WI38 (cell line): ENCODE data around the gene PRPH2.

Experiments
- H3K4me3 ChIP-seq: 2 replicates; pipeline ENCODE4 v1.5.1; 2011; ENCODE audit warnings: low read depth, mild to moderate bottlenecking, control low read depth, low read length
- TF ChIP-seq, protein P1 (sequence below): IDR thresholded peaks from 2 replicates; pipeline ENCODE4 v1.5.1; 2012; ENCODE audit warnings: low read depth, mild to moderate bottlenecking, control low read depth, low read length

PRPH2 gene

DNA sequence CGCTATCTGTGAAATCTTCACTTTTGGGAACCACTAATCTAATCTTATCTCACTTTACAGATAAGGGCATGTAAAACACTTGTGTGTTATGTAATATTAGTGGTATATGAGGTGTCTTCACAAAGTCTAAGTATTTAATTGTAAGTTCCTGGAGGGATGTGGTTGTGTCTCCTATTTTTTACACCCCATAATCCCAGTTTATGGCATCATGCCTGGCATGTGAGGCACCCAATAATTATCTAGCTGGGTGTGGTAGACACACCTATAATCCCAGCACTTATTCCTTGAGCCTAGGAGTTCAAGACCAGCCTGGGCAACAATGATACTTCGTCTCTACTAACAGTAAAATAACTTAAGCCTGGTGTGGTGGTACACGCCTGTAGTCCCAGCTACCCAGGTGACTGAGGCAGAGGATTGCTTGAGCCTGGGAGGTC lies 40.0 kb upstream of the PRPH2 start:
- TF ChIP-seq, protein P1, sequence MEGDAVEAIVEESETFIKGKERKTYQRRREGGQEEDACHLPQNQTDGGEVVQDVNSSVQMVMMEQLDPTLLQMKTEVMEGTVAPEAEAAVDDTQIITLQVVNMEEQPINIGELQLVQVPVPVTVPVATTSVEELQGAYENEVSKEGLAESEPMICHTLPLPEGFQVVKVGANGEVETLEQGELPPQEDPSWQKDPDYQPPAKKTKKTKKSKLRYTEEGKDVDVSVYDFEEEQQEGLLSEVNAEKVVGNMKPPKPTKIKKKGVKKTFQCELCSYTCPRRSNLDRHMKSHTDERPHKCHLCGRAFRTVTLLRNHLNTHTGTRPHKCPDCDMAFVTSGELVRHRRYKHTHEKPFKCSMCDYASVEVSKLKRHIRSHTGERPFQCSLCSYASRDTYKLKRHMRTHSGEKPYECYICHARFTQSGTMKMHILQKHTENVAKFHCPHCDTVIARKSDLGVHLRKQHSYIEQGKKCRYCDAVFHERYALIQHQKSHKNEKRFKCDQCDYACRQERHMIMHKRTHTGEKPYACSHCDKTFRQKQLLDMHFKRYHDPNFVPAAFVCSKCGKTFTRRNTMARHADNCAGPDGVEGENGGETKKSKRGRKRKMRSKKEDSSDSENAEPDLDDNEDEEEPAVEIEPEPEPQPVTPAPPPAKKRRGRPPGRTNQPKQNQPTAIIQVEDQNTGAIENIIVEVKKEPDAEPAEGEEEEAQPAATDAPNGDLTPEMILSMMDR = no peak
- no peak overlapping the region for H3K4me3 ChIP-seq

DNA sequence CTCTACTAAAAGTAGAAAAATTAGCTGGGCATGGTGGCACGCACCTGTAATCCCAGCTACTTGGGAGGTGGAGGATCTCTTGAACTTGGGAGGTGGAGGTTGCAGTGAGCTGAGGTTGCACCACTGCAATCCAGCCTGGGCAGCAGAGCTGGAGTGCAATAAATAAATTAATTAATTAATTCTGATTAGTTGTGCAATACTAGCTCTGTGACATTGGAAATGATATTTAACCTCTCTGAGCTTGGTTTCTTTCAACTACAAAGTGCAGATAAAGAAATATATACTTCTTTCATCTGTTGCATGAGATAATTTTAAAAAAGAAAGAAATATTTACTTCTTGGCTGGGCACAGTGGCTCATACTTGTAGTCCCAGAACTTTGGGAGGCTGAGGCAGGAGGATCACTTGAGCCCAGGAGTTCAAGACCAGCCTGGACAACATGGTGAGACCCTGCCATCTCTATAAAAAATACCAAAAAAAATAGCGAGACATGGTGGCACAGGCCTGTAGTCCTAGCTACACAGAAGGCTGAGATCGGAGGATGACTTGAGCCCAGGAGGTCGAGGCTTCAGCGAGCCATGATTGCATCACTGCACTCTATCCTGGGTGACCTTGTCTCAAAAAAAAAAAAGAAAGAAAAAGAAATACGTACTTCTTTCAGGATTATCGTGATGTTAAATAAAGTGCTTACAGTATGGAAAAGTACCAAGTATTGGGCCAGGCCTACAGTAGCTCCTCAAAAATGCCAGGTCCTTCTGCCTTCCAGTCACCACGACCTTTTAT lies 39.1 kb upstream of the PRPH2 start:
- TF ChIP-seq, protein P1 = no peak

DNA sequence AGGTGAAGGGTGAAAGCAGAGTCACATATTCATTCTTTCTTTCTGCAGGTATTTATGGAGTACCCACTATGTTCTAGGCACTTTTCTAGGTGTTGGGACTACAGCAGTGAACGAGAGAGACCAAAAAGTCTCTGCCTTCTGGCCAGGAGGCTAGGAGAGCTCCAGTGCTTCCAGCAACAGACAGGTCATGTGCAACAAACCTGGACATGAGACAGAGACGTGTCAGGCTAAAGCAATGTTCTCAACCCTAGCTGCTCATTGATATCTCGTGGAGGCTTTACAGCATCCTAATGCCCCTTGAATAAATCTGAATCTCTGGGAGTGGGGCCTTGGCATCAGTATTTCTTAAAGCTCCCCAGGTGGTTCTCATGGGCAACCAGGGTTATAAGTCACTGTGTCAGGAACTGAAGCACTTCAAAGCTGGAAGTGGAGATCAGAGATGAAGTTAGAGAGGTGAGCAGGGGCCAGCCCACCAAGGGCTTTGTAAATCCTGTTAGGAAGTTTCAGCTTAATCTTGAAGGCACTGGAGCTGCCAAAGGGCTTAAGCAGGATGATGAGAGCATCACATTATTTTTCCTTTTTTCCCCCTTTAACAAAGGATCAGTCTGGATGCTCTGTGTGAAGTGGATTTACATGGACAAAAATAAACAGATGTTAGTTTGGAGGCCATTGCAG lies 36.5 kb upstream of the PRPH2 start:
- H3K4me3 ChIP-seq = no peak overlapping the region
- TF ChIP-seq, protein P1 = no peak

More for the DNA sequence above, 39.1 kb upstream of the PRPH2 start:
- no peak overlapping the region for H3K4me3 ChIP-seq

DNA sequence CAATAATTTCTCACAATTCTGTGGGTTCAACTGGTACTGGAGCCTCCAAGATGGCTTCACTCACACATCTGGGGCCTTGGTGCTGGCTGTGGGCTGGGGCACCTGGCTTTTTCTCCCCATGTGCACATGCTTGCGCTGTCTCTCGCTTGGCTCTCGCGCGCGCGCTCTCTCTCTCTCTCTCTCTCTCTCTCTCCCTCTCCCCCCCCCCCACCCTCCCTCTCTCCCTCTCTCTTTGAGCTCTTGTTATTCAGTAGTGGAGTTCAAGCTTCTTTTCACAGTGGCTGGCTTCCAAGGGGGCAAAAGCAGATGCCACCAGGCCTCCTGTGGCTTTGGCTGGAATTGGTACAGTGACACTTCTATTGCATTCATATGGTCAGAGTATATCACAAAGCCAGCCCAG lies 34.3 kb upstream of the PRPH2 start:
- no peak overlapping the region for H3K4me3 ChIP-seq
- TF ChIP-seq, protein P1 = no peak

DNA sequence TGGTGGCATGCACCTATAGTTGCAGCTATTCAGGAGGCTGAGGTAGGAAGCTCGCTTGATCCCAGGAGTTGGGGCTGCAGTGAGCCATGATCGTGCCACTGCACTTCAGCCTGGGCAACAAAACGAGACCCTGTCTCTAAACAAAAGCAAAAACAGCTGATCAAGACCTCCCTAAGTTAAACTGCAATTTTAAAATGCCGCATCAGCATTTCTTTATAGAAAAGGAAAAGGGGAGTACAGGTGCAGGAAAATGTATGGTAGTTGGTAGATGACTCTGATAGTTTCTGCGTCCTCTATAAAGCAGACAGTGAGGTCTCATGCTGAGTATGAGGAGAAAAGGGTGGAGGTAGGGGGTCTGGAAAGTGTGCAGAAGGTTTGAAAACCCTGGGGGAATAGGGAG lies 32.4 kb upstream of the PRPH2 start:
- TF ChIP-seq, protein P1 = no peak
- no peak overlapping the region for H3K4me3 ChIP-seq

DNA sequence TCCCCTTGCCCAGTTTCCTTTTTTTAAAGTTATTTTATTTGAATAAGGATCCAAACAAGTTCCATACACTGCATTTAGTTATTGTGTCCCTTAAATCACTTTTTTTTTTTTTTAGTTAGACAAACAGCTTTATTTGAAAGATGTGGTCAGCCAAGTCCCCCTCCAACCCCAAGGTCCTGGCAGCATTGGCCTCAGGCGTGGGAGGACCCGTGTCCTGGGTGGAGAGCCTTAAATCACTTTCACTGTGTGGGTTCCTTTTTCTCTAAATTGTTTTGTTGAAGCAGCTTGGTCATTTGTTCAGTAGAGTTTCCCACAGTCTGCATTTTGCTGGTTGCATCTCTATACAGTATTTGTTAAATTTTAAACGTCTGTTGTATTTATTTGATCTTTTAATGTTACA lies 28.7 kb upstream of the PRPH2 start:
- TF ChIP-seq, protein P1 = no peak

More for the DNA sequence above, 28.7 kb upstream of the PRPH2 start:
- no peak overlapping the region for H3K4me3 ChIP-seq
